T-cell (primary cell): ENCODE data around the gene RAN. TPM values are rescaled to one million over a fixed set of nuclear protein-coding genes. Genes with fewer than 3 reads are reported as not detected.
"Not testable (repeated sequence)": the region's sequence is repeated elsewhere in the genome, so short reads cannot be mapped to it uniquely, and the experiment has no call there.

ENCODE experiments used
- ATAC-seq, 4 experiments: fragments of 200-7000 bp in 3 of 4; fragments of 150-1000 bp in 1 of 4; cut with Tn5 transposase; replicated peaks in 1 of 4; 1 replicate in 3 of 4; 2 replicates in 1 of 4; pipeline ENCODE4 v1.10.0; 2021; ENCODE audit warnings: moderate library complexity in 3 of 4, mild to moderate bottlenecking in 2 of 4, moderate number of reproducible peaks in 1 of 4
- CTCF ChIA-PET, 2 donors: fragments of 300-600 bp; sonication (Branson Sonifier 250); formaldehyde crosslinking; loops; one replicate each; lab custom pipeline; 2022; ENCODE audit warnings: antibody characterized with exemption in 2 of 2; lab: Charles Lee
- POLR2A ChIA-PET, 2 donors: fragments of 300-600 bp; sonication (Branson Sonifier 250); formaldehyde crosslinking; loops; one replicate each; lab custom pipeline; 2022; ENCODE audit warnings: antibody characterized with exemption in 2 of 2; lab: Charles Lee
- DNase-seq, 35 experiments: peaks; one replicate each; pipeline versions ENCODE4 v3.0.0 to v3.0.0-alpha.2; 2013 to 2023
- H3K27ac ChIP-seq: one replicate; pipeline ENCODE4 v1.5.1; 2013; ENCODE audit warnings: low read length
- H3K27me3 ChIP-seq, 2 experiments: replicated peaks in 1 of 2; 1 replicate in 1 of 2; 2 replicates in 1 of 2; pipeline versions ENCODE4 v1.6.1 to v1.7.0; 2013; ENCODE audit warnings: low read length in 1 of 2, mixed read lengths in 1 of 2; ENCODE audit not compliant: control insufficient read depth in 2 of 2, insufficient read depth in 2 of 2; ENCODE audit errors: extremely low read depth in 1 of 2
- H3K36me3 ChIP-seq, 2 donors: 1 replicate in 1 of 2; 2 replicates in 1 of 2; pipeline versions ENCODE4 v1.6.1 to v1.7.0; 2013; ENCODE audit warnings: low read length in 1 of 2; ENCODE audit not compliant: control insufficient read depth in 2 of 2, insufficient read depth in 1 of 2; ENCODE audit errors: extremely low read depth in 1 of 2
- H3K4me1 ChIP-seq, 2 experiments: 1 replicate in 1 of 2; 2 replicates in 1 of 2; pipeline versions ENCODE4 v1.6.1 to v1.7.0; 2013; ENCODE audit warnings: low read length in 2 of 2, mixed read lengths in 1 of 2; ENCODE audit not compliant: insufficient read depth in 2 of 2, control insufficient read depth in 1 of 2; ENCODE audit errors: extremely low read depth in 1 of 2
- H3K4me3 ChIP-seq, 2 donors: 1 replicate in 1 of 2; 2 replicates in 1 of 2; pipeline versions ENCODE4 v1.5.1 to v1.7.0; 2013; ENCODE audit warnings: mild to moderate bottlenecking in 2 of 2, low read length in 1 of 2, moderate library complexity in 1 of 2; ENCODE audit not compliant: control insufficient read depth in 1 of 2; ENCODE audit errors: extremely low read depth in 1 of 2
- H3K9me3 ChIP-seq: 2 replicates; pipeline ENCODE4 v1.7.0; 2013
- H3K27ac Mint-ChIP-seq, 2 donors: one replicate each; pipeline ENCODE4 v1.8.0; 2020 to 2021; ENCODE audit warnings: mild to moderate bottlenecking in 2 of 2, mixed read lengths in 2 of 2
- H3K27me3 Mint-ChIP-seq, 2 donors: one replicate each; pipeline ENCODE4 v1.8.0; 2021 to 2022; ENCODE audit warnings: mixed read lengths in 2 of 2
- H3K36me3 Mint-ChIP-seq: one replicate; pipeline ENCODE4 v1.8.0; 2021; ENCODE audit warnings: mixed read lengths
- H3K4me1 Mint-ChIP-seq, 3 donors: one replicate each; pipeline ENCODE4 v1.8.0; 2020 to 2022; ENCODE audit warnings: mixed read lengths in 3 of 3, mild to moderate bottlenecking in 1 of 3
- H3K4me3 Mint-ChIP-seq, 3 donors: one replicate each; pipeline ENCODE4 v1.8.0; 2020 to 2022; ENCODE audit warnings: mild to moderate bottlenecking in 3 of 3, mixed read lengths in 3 of 3, moderate library complexity in 3 of 3
- H3K9me3 Mint-ChIP-seq, 3 donors: one replicate each; pipeline ENCODE4 v1.8.0; 2020 to 2022; ENCODE audit warnings: mixed read lengths in 3 of 3
- WGBS: methylation state at CpG from one replicate; pipeline ENCODE4 v1.1.5; 2013; ENCODE audit warnings: missing lambda C conversion rate; ENCODE audit not compliant: insufficient coverage; 5-methylcytosine and 5-hydroxymethylcytosine counted together
- total RNA-seq, 35 experiments: library from RNA in 6 of 35; stranded (reverse) in 6 of 35; fragments of 120-200 nt in 1 of 35; gene quantifications; one replicate each; pipeline versions ENCODE4 v1.2.1 to v1.2.4 and lab custom pipeline; 2013 to 2026

Gene RAN
- total RNA-seq, 5 donors from 2014 or later (not counting 1 experiment from before 2014, with no cell fraction given): 304 to 367 (median 308) TPM

DNA sequence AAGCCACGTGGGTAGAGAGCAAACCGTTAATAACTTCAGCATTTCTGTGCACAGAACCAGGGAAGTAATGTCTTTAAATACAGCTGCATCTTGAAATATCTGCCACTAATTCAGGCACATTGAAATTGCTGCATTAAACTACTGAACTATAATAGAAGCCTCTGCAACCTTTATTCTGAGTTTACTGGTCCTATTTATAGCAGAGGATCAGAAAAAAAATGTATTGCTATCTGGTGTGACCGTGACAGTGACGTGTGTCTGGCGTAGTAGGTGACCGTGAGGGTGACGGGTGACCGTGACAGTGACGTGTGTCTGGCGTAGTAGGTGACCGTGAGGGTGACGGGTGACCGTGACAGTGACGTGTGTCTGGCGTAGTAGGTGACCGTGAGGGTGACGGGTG is 15.3 kb downstream of the RAN start:
- H3K27me3 ChIP-seq, H3K27ac Mint-ChIP-seq, H3K9me3 ChIP-seq, H3K4me3 ChIP-seq, H3K4me3 Mint-ChIP-seq, ATAC-seq, POLR2A ChIA-PET, H3K36me3 ChIP-seq, H3K27me3 Mint-ChIP-seq, CTCF ChIA-PET, H3K4me1 ChIP-seq, H3K36me3 Mint-ChIP-seq, H3K27ac ChIP-seq, DNase-seq, H3K4me1 Mint-ChIP-seq, H3K9me3 Mint-ChIP-seq: not testable (repeated sequence)
- WGBS: no CpG with 5 or more reads among the region's 17 CpGs

DNA sequence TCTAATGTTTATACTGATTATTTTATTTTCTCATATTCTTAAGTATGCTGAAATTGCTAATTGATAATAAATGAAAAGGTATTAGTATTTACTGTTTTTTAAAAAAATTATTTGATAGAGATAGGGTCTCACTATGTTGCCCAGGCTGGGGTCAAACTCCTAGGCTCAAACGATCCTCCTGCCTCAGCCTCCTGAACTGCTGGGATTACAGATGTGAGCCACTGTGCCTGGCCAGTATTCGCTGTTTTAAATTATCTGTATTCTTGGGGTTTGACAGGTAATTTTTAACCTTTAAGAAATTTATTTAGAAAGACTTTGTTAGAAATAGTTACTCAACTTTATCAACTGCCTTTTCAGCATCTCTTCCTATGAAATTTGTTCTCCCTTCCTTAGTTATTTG is 32.2 kb downstream of the RAN start:
- WGBS: no CpG with 5 or more reads among the region's 2 CpGs

DNA sequence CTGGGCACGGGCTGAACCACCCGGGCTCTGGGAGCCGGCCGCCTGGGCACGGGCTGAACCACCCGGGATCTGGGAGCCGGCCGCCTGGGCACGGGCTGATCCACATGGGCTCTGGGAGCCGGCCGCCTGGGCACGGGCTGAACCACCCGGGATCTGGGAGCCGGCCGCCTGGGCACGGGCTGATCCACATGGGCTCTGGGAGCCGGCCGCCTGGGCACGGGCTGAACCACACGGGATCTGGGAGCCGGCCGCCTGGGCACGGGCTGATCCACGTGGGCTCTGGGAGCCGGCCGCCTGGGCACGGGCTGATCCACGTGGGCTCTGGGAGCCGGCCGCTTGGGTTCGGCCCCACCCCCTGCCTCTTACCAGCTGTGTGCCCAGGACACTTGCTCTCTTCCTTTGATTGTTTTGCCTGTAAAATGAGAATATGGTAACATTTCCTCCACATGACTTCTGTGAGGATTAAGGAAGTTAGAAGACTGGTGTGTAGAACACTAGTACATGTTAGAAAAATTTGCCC is 33.1 kb downstream of the RAN start:
- H3K4me1 ChIP-seq, H3K9me3 Mint-ChIP-seq, H3K9me3 ChIP-seq, H3K36me3 Mint-ChIP-seq, ATAC-seq, H3K27ac ChIP-seq, CTCF ChIA-PET, H3K27ac Mint-ChIP-seq, POLR2A ChIA-PET, H3K27me3 ChIP-seq, H3K4me3 ChIP-seq, H3K36me3 ChIP-seq, DNase-seq, H3K4me1 Mint-ChIP-seq, H3K27me3 Mint-ChIP-seq, H3K4me3 Mint-ChIP-seq: not testable (repeated sequence)
- 94% methylated on average over 12 of the region's 31 CpGs for WGBS

More for the DNA sequence above, 32.2 kb downstream of the RAN start:
- no peak overlapping the region for H3K4me3 ChIP-seq
- ChIA-PET POLR2A (no interaction called here), CTCF (interaction anchor here in 1 of 2 donors (0.7 kb wide), 1 partner anchor 926 kb away, joined by 4 read pairs; no protein-coding TSS in a partner anchor)
- peaks cover 0 to 4% (median 0%) of the 10 kb centered on the region in 3 donors for H3K9me3 Mint-ChIP-seq
- no peaks in the 10 kb centered on the region for H3K4me1 ChIP-seq
- no peaks in the 10 kb centered on the region for H3K36me3 ChIP-seq
- no peak overlapping the region for H3K27ac ChIP-seq
- H3K27ac Mint-ChIP-seq: no peak overlapping the region
- H3K27me3 Mint-ChIP-seq: peaks cover 3 to 5% of the 10 kb centered on the region in 2 donors
- no peak for ATAC-seq
- no peaks in the 10 kb centered on the region for H3K9me3 ChIP-seq
- H3K27me3 ChIP-seq: peaks cover 0 to under 1% of the 10 kb centered on the region in 2 experiments
- peaks cover 4% of the 10 kb centered on the region for H3K36me3 Mint-ChIP-seq
- no peak overlapping the region for H3K4me3 Mint-ChIP-seq
- H3K4me1 Mint-ChIP-seq: no peaks in the 10 kb centered on the region
- no peak for DNase-seq

DNA sequence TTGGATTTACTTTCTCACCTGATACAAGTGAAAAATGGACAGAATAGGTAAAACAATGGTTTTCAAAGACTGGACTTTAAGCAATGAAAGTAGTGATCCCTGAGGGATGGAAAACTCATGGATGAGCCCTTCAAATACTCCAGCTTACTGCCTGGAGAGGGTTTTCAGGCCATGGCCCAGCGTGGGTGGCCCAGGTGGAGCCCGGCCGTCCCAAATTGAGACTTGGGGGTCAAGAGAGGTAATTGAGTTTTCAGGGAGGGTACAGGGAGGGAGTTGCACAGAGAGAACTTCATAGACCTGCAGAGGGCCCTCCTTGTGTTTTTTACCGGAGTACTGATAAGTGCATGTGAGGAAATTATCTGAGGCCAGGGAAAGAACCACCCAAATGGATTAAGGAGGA is 37.2 kb downstream of the RAN start:
- H3K4me1 ChIP-seq: no peaks in the 10 kb centered on the region
- no peaks in the 10 kb centered on the region for H3K9me3 ChIP-seq
- POLR2A ChIA-PET: no interaction called here
- peaks cover 0 to 8% of the 10 kb centered on the region in 2 experiments for H3K27me3 ChIP-seq
- H3K36me3 Mint-ChIP-seq: peaks cover 4% of the 10 kb centered on the region
- H3K4me3 ChIP-seq: no peak overlapping the region
- no peaks in the 10 kb centered on the region for H3K4me1 Mint-ChIP-seq
- 62% methylated on average over 3 of the region's 4 CpGs for WGBS
- DNase-seq: no peak
- H3K27me3 Mint-ChIP-seq: peaks cover 10 to 15% of the 10 kb centered on the region in 2 donors
- H3K36me3 ChIP-seq: no peaks in the 10 kb centered on the region
- CTCF ChIA-PET: no interaction called here
- no peak overlapping the region for H3K27ac Mint-ChIP-seq
- peaks cover 0 to 23% (median 16%) of the 10 kb centered on the region in 3 donors for H3K9me3 Mint-ChIP-seq
- H3K4me3 Mint-ChIP-seq: no peak overlapping the region
- no peak for ATAC-seq
- H3K27ac ChIP-seq: no peak overlapping the region

DNA sequence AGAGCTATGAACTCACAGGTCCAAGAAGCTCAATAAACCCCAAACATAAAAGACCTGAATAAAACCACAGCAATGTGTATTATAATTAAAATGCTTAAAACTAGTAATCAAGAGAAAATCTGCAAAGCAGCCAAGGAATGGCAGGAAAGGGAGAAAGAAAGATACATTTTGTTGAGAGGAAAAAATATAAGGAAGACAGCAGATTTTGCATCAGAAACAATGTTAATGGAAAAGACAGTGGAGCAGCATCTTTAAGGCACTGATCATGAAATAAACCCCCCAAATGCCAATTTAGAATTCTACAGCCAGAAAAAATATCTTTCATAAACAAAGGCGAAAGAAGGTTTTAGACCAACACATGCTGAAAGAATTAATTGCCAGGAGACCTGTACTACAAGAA is 39.3 kb downstream of the RAN start:
- no peaks in the 10 kb centered on the region for H3K9me3 ChIP-seq
- no CpG with 5 or more reads among the region's 1 CpG for WGBS
- Mint-ChIP-seq H3K9me3 (peaks cover 0 to 23% (median 16%) of the 10 kb centered on the region in 3 donors), H3K36me3 (peaks cover 4% of the 10 kb centered on the region), H3K27ac (no peak overlapping the region), H3K4me1 (peaks cover 0 to 1% (median under 1%) of the 10 kb centered on the region in 3 donors), H3K4me3 (no peak overlapping the region), H3K27me3 (peaks cover 23 to 25% of the 10 kb centered on the region in 2 donors)
- no peaks in the 10 kb centered on the region for H3K4me1 ChIP-seq
- H3K4me3 ChIP-seq: no peak overlapping the region
- DNase-seq (no peak), ATAC-seq (no peak)
- H3K27me3 ChIP-seq: peaks cover 2 to 18% of the 10 kb centered on the region in 2 experiments
- CTCF ChIA-PET: interaction anchor here in 1 of 2 donors (0.6 kb wide), 1 partner anchor 85 kb away, joined by 3 read pairs; no protein-coding TSS in a partner anchor
- no peak overlapping the region for H3K27ac ChIP-seq
- no peaks in the 10 kb centered on the region for H3K36me3 ChIP-seq
- POLR2A ChIA-PET: no interaction called here

DNA sequence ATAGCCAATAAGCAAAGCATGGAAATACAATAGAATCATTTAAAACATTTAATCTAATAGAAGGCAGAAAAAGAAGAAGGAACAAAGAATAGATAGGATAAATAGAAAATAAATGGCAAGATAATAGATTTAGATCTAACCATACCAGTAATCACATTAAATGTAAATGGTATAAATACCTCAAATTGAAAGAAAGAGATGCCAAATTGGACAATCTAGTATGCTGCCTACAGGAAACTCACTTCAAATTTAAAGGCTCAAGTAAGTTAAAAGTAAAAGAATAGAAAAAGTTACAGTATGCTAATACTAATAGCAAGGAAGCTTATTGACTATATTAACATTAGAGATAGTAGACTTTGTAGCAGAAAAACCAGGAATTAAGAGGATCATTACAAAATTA is 40.1 kb downstream of the RAN start:
- ChIA-PET POLR2A (no interaction called here), CTCF (interaction anchor here in 1 of 2 donors (0.8 kb wide), 1 partner anchor 72 kb away, joined by 3 read pairs; no protein-coding TSS in a partner anchor)
- H3K9me3 Mint-ChIP-seq: peaks cover 0 to 23% (median 16%) of the 10 kb centered on the region in 3 donors
- Histone ChIP-seq H3K27me3 (peaks cover 5 to 23% of the 10 kb centered on the region in 2 experiments), H3K4me1 (no peaks in the 10 kb centered on the region), H3K27ac (no peak overlapping the region), H3K36me3 (no peaks in the 10 kb centered on the region), H3K9me3 (no peaks in the 10 kb centered on the region), H3K4me3 (no peak overlapping the region)
- DNase-seq (no peak), ATAC-seq (no peak)
- peaks cover 30 to 32% of the 10 kb centered on the region in 2 donors for H3K27me3 Mint-ChIP-seq
- H3K36me3 Mint-ChIP-seq: peaks cover 4% of the 10 kb centered on the region
- H3K4me3 Mint-ChIP-seq: no peak overlapping the region
- no peak overlapping the region for H3K27ac Mint-ChIP-seq
- H3K4me1 Mint-ChIP-seq: peaks cover 0 to 3% (median 2%) of the 10 kb centered on the region in 3 donors
